Measurements from ENCODE around the gene CLK2.
"Not testable (repeated sequence)": the region's sequence is repeated elsewhere in the genome, so short reads cannot be mapped to it uniquely, and the experiment has no call there.

The CLK2 gene

GRCh38 chr1:155263067-155263466 lies 10.2 kb downstream of the CLK2 start:
- DNase-seq, result no peak

- peak; percentile 96 for DNase-seq
Observed at GRCh38 chr1:155261852-155262673, 11.2 kb downstream of the CLK2 start, which contains the start of gene SCAMP3. SCAMP3 (minus strand) TSS chr1:155262360; CDS start chr1:155262151, 209 bp downstream.

DNA sequence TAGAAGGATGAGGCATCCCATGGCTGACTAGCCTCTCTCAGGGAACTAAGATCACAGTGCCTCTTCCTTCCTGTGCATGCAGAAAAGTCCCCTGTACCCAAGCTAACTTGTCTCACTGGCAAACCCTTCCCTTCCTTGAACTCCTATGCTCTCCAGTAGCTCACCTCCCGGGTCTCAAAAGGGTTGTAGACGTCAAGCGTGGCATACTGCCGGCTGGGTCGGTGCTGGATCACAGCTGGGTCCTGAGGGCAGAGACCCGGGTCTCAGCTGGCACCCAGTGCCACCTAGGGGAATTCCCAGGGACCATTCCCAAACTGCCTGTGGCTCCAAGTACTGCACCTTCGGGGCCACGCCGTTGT lies 11.8 kb downstream of the CLK2 start:
- no peak for DNase-seq

DNA sequence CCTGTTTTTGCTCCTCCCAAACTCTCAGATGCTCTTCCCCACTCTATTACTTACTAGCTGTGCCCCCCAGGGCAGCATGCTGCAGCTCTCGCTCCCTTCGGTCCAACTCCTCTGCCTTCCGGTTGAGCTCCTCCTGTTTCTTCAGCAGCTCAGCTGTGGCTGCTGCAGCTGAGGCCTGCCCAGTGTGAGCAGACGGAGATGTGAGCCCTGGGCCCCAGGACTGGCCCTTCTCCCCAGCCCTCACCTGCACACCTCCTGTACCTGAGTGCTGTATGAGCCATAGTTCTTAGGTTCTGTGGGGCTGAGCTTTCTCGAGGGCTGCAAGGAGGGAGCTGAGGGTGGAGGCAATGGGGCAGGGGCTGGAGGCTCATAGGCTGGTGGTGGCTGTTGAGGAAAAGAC lies 13.0 kb downstream of the CLK2 start:
- DNase-seq, result no peak

DNA sequence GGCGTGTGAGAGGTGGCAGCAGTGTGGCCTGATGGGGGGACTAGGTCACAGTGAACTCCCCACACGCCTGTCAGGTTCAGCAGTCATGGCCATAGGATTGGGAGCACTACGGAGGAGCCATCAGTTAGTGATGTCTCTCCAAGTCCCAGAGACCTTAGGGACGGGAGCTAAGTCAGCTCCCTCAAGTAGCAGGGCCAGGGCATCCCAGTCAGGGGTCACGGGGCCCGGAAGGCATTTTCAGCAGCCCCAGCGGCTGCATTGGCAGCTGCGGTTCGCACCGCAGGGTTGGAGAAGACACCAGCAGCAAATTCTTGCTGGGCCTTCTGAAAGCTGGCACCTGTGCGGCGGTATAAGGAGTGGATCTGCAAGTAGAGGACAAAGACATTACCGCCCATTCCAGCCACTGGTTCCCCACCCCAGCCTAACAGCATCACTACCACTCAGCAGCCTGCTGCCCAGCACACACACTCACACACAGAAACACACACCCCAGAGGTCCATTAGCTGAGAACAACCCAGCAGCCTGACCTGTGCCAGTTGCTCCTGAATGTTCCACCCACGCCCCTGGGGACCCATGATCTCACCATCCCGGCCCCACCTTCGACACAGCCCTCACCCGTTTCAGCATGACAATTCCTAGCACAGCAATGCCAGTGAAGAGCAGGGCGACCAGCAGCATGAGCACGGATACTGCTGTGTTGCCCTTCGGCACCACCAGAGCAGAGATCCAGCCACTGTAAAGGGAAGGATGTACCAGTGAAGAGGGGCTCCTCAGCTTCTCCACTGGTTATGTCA lies 17.0 kb downstream of the CLK2 start:
- no peak for DNase-seq

GRCh38 chr1:155255243-155256007 lies 17.9 kb downstream of the CLK2 start, which contains the start of gene ENTREP3:
ENTREP3 (minus strand) TSS chr1:155255483; CDS start chr1:155254877, 606 bp downstream.
- peak; percentile 88 for DNase-seq

DNA sequence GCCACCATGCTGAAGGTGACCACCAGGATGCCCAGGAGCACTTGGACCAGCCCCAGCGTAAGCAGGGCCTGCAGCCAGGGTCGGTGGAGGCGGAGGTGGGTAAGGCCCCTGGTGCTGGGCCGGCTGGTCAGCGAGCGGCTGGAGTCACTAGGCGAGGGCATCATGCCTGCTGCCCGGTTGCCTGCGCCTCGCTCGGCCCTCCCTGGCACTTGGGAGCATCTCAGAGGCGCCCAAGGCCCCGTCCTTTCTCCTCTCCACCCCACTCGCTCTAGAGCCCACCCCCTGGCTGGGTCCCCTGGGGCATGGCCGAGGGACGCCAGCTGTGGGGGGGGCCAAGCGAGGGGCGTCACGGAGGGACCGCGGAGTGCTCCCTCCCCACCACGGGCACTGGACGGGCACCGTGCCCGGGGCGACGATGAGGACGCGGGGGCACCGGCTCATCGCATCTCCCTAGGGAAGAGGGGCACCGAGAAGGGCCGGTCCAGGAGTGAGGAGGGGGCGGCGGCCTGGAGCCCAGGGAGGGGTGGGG lies 18.5 kb downstream of the CLK2 start:
- DNase-seq, result peak; percentile 27

DNA sequence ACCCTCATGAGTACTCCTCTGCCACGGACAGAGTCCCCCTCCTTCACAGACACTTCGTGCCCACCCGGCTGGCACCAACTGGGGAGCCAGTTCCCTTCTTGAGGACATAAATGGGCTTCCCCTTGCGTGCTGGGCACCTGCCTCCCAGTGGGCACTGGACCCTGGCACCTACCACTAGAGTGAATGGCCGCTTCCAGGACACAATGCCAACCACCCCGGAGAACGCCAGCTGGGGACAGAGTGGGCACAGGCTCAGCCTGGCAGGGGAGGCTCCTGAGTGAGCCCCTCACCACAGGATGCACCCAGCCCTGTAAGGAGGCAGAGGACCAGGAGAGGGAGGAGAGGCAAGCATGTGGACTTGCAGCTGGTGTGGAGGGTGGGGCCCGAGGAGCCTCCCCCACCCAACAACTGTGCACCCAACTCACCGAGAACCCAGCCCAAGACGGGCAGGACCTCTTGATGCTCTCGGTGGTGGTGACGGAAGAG lies 19.0 kb downstream of the CLK2 start:
- no peak for DNase-seq

- no peak for DNase-seq
Observed at GRCh38 chr1:155253797-155254196, 19.5 kb downstream of the CLK2 start.

DNA sequence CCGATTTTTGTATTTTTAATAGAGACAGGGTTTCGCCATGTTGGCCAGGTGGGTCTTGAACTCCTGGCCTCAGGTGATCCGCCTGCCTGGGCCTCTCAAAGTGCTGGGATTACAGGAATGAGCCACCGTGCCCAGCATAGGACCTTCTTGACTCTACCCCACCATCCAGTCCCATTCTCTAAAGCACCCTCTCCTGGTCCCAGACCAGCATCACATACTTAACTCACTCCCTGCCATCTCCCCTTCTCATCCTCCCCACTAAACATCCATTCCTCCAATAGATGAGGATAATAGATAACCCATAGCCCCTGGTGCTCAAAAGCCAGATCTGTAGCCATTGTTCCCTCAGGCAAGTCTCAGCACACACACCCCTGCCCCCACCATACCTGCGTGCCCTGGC lies 20.1 kb downstream of the CLK2 start:
- DNase-seq, result no peak

DNA sequence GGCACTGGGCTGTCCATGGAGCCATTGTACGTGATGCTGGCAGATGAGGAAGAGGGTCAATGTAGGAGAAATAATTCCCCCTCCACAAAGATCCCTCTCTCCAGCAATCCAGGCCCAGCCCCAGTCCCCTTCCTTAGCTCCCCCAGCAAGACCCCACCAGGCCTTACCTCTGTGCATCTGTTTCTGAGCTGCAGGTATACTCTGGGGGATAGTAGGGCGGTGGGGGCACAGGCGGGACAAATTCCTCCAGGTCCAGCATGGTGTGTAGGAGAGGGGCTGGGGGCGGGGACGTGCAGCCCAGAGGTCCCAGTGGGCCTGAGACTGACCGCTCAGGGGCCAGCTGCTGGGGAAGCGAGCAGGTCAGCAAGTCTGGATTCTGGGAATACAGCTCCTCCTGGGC lies 21.7 kb downstream of the CLK2 start:
- no peak for DNase-seq

GRCh38 chr1:155250633-155251449 lies 22.5 kb downstream of the CLK2 start:
- peak; percentile 92 for DNase-seq

DNA sequence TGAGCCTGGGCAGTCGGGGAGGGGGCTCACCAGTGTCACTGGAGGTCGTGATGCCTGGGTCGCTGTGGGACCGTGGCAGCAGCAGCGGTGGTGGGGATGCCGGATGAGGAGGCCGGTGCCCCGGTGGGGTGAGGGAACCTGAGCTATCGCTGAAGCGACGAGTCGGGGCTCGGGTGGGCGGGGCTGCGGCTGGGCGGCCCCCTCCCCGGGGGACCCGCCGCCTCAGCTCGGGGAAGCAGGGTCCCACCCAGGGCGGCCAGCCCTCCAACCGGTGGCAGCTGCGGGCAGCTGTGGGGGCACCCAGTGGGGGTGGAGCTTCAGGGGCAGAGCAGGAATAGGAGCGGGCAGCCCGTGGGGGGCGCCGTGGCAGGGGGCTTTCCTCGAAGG lies 23.1 kb downstream of the CLK2 start:
- no peak for DNase-seq

DNA sequence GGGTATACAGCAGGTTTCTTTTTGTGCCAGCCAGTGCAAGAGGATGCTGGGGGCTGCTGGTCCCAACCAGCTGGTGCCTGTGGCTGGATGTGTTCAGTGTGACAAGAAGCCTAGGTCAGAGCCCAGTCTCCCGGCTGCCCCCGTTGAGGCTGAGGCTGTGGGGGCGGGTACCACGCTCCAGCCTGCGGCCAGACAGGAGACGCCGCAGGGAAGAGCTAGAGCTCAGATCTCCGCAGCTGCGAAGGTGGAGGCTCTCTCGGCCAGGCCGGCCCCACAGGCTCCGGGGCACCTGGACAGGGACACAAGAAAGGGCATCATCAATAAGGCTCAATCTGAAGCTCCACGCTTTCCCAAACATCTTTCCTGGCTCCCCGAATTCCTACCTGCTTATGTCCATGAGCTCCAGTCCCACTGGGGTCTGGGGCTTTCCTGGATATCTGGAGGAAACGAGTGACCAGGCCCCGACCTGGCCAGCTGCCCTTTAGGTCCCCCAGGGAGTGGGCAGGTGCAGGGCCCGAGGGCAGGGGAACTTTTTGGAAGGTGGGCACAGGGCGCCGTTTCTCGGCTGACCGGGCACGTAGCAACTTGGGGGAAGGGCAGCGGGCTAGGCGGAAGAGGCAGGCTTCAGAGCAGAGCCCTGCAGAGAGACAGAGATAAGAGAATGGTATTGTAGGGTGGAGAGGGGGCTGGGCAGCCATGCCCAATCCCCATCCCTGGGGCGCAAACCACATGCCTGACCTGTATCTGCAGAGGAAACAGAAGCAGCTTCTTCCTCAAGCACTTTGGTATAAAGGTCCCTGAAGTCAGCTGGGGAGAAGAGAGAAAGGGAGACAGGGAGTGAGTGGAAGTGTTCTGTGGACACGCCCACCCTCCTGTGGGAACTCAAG lies 25.4 kb downstream of the CLK2 start:
- DNase-seq, result no peak

DNA sequence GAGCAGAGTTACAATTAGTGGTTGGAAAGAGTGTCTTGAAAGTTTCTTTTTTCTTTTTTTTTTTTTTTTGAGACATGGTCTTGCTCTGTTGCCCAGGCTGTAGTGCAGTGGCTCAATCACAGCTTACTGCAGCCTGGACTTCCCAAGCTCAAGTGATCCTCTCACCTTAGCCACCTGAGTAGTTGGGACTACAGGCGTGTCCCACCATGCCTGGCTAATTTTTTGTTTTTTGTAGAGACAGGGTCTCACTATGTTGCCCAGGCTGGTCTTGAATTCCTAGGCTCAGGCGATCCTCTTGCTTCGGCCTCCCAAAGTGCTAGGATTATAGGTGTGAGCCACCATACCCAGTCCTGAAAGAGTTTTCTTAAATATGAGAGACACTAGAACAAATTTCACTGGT lies 26.5 kb downstream of the CLK2 start:
- DNase-seq, result not testable (repeated sequence)

DNA sequence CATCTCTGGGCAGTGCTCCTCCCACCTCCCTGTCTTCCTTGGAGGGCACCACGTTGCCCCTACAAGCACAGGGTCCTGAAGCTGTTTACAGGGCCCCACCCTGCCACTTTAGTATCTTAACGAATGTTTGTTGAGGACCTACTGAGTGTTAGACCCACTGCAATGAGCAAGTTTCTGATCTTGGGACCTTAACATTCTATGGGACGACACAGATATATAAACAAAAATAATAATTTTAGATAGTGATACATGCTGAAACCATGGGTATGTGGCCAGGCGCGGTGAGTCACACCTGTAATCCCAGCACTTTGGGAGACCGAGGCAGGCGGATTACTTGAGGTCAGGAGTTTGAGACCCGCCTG lies 28.2 kb downstream of the CLK2 start:
- DNase-seq, result no peak

- DNase-seq, result peak; percentile 98
Observed at GRCh38 chr1:155244368-155245162, 28.7 kb downstream of the CLK2 start.

DNA sequence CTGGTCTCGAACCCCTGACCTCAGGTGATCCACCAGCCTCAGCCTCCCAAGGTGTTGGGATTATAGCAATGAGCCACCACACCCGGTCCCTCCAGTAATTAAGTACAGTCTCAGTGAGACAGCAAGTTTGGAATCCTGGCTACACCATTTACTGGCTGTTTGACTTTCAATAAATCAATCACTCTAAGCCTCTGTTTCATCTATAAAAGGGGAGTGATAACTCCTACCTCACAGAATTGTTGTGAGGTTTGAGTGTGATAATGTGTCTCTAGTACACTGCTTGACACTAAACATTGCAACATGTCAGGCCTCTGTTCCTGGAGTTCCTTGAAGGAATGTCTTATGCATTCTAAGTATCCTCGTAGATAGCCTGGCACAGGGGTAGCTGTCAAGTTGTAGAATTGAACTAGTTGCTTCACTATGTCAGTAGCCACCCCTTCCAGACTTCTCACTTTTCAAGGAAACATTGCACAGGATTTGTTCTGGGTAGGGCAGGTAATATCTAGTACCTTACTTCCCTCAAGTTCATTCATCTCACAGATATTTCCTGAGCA lies 30.4 kb downstream of the CLK2 start:
- DNase-seq, result no peak

- DNase-seq, result no peak
Observed at GRCh38 chr1:155241841-155242264, 31.5 kb downstream of the CLK2 start.

All from NCI-H1105 (cell line).